Type B pancreatic cell (in vitro differentiated cells): Measurements from ENCODE around the gene SETD1A. TPM values are rescaled to one million over a fixed set of nuclear protein-coding genes. Genes with fewer than 3 reads are reported as not detected.

Experiments
- DNase-seq: peaks from one replicate; pipeline ENCODE4 v3.0.0; 2021; ENCODE audit warnings: mixed read lengths; ENCODE audit not compliant: unreplicated experiment; ENCODE audit errors: extremely low spot score
- H3K27ac Mint-ChIP-seq: 2 replicates; pipeline ENCODE4 v1.8.0; 2021; ENCODE audit warnings: mild to moderate bottlenecking, mixed read lengths
- H3K27me3 Mint-ChIP-seq: 2 replicates; pipeline ENCODE4 v1.8.0; 2021; ENCODE audit warnings: mixed read lengths
- H3K36me3 Mint-ChIP-seq: 2 replicates; pipeline ENCODE4 v1.8.0; 2021; ENCODE audit warnings: mixed read lengths
- H3K4me1 Mint-ChIP-seq: one replicate; pipeline ENCODE4 v1.8.0; 2021; ENCODE audit warnings: mixed read lengths; ENCODE audit not compliant: unreplicated experiment
- H3K4me3 Mint-ChIP-seq: 2 replicates; pipeline ENCODE4 v1.8.0; 2021; ENCODE audit warnings: mild to moderate bottlenecking, mixed read lengths
- H3K9me3 Mint-ChIP-seq: 2 replicates; pipeline ENCODE4 v1.8.0; 2021; ENCODE audit warnings: mixed read lengths
- CTCF ChIP-seq: fragments of 200-600 bp; sonication (generic); conservative IDR thresholded peaks from 2 replicates; pipeline ENCODE4 v1.5.0; 2021; ENCODE audit warnings: antibody characterized with exemption, mild to moderate bottlenecking
- total RNA-seq: library from RNA; stranded (reverse); gene quantifications from 2 replicates; pipeline ENCODE4 v1.2.1, GENCODE V29; 2021; ENCODE audit warnings: low replicate concordance

SETD1A gene
- total RNA-seq, 1 donor from 2014 or later = 25.0 TPM

GRCh38 chr16:30953511-30954124, 3.9 kb upstream of the SETD1A start:
- H3K36me3 Mint-ChIP-seq = no peaks in the 10 kb centered on the region
- H3K27me3 Mint-ChIP-seq = no peaks in the 10 kb centered on the region
- no peaks in the 10 kb centered on the region for H3K9me3 Mint-ChIP-seq
- peak; percentile 89 for TF ChIP-seq CTCF
- H3K4me3 Mint-ChIP-seq = peak overlapping the region; percentile 41
- peak overlapping the region; percentile 59 for H3K27ac Mint-ChIP-seq
- DNase-seq = peak; percentile 83
- H3K4me1 Mint-ChIP-seq = peaks cover 15% of the 10 kb centered on the region

- peaks cover 15% of the 10 kb centered on the region for H3K4me1 Mint-ChIP-seq
- H3K36me3 Mint-ChIP-seq = peaks cover under 1% of the 10 kb centered on the region
- TF ChIP-seq CTCF = no peak
- no peak for DNase-seq
- no peaks in the 10 kb centered on the region for H3K27me3 Mint-ChIP-seq
- H3K27ac Mint-ChIP-seq = no peak overlapping the region
- H3K4me3 Mint-ChIP-seq = peak overlapping the region; percentile 36
- no peaks in the 10 kb centered on the region for H3K9me3 Mint-ChIP-seq
These were observed 2.6 kb upstream of the SETD1A start for GRCh38 chr16:30954993-30955392.

GRCh38 chr16:30956601-30957455, 726 bp upstream of the SETD1A start:
- Mint-ChIP-seq H3K4me1 (peaks cover 10% of the 10 kb centered on the region), H3K9me3 (no peaks in the 10 kb centered on the region), H3K27ac (peak overlapping the region; percentile 99), H3K27me3 (no peaks in the 10 kb centered on the region), H3K4me3 (peak overlapping the region; percentile 97), H3K36me3 (peaks cover 5% of the 10 kb centered on the region)
- TF ChIP-seq CTCF = peak; percentile 42
- DNase-seq = peak; percentile 88

GRCh38 chr16:30958175-30959079, 873 bp downstream of the SETD1A start:
- no peak for DNase-seq
- Mint-ChIP-seq H3K36me3 (peaks cover 10% of the 10 kb centered on the region), H3K9me3 (no peaks in the 10 kb centered on the region), H3K4me3 (peak overlapping the region; percentile 93), H3K27ac (peak overlapping the region; percentile 89), H3K27me3 (no peaks in the 10 kb centered on the region), H3K4me1 (peaks cover 9% of the 10 kb centered on the region)
- no peak for TF ChIP-seq CTCF

DNA sequence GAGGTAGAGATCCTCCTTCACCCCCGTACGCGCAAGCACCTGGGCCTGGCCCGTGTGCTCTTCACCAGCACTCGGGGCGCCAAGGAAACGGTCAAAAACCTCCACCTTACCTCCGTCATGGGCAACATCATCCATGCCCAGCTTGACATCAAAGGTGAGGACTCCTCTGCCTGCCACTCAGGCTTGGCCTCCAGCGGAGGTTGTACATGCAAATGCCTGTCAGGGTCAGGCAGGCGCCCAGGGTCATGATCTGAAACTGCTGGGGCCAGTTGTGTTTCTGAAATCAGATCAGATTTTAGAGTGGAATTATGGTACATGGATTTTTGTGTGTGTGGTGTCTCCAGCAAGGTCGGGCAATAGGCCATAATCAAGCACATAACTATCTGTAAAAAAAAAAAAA, 3.8 kb downstream of the SETD1A start:
- H3K36me3 Mint-ChIP-seq = peaks cover 10% of the 10 kb centered on the region
- DNase-seq = no peak
- H3K27me3 Mint-ChIP-seq = no peaks in the 10 kb centered on the region
- H3K27ac Mint-ChIP-seq = no peak overlapping the region
- H3K4me3 Mint-ChIP-seq = no peak overlapping the region
- no peaks in the 10 kb centered on the region for H3K9me3 Mint-ChIP-seq
- peaks cover 4% of the 10 kb centered on the region for H3K4me1 Mint-ChIP-seq
- no peak for TF ChIP-seq CTCF
